HG03558 (cell line): ENCODE results near the gene HES1.
"Not testable (repeated sequence)": the region's sequence is repeated elsewhere in the genome, so short reads cannot be mapped to it uniquely, and the experiment has no call there.

ENCODE experiments used
- ATAC-seq: cut with Tn5 transposase; IDR thresholded peaks from one replicate; pipeline ENCODE4 v1.9.1; 2021; ENCODE audit warnings: moderate number of reproducible peaks; ENCODE audit not compliant: unreplicated experiment; ENCODE audit errors: extremely low read depth

HES1 gene

DNA sequence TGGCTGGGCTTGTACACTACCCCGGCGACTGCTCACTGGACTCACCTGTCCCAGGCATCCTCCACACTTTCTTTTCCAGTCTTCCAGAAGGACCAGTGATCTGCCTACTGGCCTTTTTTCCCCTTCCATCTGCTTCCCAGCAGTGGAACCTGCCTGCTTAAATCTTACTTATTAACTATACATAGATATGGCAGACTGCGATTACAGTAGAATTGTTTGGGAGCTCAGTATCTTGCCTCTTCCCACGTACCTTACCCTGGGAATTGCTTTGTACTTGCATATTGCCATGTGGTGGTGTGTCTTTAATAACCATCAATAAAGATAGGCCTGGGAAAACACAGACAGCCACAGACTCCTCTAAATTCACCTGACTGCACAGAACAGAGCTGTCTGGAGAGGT, 11.8 kb upstream of the HES1 start:
- ATAC-seq = no peak

GRCh38 chr3:194125442-194125841, 10.5 kb upstream of the HES1 start:
- no peak for ATAC-seq

DNA sequence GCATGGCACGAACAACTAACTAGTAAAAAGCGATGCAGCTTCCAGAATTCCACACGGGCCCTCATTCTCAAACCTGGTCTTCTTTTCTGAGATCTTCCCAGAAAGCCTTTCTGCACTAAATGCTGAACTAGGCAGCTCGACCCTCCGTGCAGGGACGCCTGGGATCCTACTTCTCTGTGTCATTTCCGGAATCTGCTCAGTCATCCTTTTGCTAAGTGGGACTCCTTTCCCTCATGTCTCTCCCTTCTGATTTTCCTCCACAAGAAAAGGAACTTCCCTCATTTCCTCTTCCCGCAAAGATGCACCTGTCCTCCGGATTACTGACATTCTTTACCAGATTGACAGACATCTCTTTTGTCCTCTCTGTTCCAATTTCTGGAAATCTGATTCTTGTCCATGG, 9.2 kb upstream of the HES1 start:
- ATAC-seq = no peak

DNA sequence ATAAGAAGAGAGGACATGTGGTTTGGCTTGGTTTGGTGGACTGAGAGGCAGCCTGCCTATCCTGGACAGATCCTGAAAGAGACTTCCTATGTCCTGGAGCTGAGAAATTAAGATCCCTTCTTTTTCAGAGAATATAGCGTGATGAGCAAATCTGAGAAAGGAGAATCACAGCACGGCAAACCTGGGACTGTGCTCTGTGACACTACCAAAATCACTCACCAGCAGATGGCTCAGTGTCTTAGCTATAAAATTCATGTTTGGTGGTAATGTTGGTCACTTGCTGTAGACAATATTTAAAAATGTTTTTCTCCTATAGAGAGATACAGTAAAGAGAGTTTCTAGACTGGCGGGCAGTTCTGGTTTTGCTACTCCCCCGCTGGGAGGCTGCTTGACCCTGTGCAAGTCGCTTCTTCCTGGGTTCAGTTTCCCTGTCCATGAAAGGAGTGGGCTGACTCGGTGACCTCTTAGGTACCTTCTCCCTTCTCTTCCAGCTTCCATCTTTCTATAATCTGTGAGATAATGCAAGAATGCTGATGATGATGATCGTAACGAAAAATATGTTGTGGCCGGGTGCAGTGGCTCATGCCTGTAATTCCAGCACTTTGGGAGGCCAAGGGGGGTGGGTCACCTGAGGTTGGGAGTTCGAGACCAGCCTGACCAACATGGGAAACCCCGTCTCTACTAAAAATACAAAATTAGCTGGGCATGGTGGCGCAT, 7.6 kb upstream of the HES1 start:
- ATAC-seq = no peak

GRCh38 chr3:194128919-194129295, 7.0 kb upstream of the HES1 start:
- not testable (repeated sequence) for ATAC-seq

- no peak for ATAC-seq
Observed at GRCh38 chr3:194129581-194130133, 6.3 kb upstream of the HES1 start.

DNA sequence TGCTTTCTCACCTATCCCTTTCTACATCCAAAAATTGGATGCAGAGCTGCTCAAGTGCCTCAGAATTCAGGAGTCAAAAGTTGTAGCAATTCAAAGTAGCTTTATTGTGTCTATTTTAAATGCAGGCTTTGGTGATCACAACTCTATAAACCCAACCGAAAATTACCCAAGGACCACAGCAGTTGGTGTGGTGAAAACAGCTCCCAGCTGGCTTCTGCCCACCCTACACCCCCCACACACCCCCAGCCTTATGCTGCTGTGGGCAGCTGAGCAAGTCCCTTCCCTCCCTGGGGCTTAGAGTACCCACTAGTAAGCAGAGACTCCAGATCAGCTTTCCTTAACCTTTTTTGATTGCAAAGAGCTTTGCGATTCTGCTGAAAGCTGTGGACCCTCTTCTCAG, 5.8 kb upstream of the HES1 start:
- ATAC-seq = no peak

GRCh38 chr3:194130807-194131589, 5.0 kb upstream of the HES1 start:
- peak; percentile 35 for ATAC-seq

- ATAC-seq = no peak
Observed at GRCh38 chr3:194132465-194133286, 3.3 kb upstream of the HES1 start.

DNA sequence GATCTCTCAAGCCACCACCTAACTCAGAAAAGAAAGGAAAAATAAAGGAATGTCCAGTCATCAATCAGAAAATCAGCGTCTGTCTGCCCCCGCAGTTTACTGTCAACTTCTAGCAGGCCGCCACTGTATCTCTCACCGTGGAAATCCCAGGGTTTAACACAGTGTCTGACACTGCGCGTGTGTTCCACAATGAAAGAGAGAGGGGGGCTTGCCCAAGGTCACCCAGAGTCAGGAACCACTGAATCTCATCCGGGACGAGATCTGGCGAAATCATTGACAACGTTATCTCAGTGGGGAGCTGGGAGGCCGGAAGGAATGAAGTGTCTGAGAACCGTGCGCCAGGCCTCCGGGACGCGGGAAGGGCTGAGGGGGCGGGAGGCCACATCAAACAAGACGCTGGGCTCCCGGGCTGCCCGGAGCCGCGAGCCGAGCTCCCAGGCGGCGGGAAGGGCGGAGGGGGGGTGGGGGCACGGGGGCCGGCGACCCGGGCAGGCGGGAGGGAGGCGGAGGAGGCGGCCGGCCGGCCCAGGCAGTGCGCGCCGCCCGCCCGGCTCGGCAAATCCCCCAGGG, 2.2 kb upstream of the HES1 start:
- ATAC-seq = no peak

GRCh38 chr3:194134231-194134756, 1.7 kb upstream of the HES1 start:
- no peak for ATAC-seq

- peak; percentile 25 for ATAC-seq
Observed at GRCh38 chr3:194134757-194135515, 1.0 kb upstream of the HES1 start.

DNA sequence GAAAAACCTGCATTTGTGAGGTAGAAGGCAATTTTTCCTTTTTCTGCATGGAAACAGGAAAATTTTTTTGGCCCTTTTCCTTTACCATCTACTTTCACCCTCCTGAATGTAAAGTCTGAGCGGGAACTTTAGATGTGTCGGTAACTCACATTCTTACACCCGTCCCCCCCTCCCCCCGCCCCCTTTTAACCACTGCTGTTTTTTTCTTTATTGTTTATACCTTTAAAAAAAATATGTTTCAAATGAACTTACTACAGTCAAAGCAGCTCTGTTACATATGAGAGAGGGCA, 487 bp upstream of the HES1 start:
- ATAC-seq = no peak

DNA sequence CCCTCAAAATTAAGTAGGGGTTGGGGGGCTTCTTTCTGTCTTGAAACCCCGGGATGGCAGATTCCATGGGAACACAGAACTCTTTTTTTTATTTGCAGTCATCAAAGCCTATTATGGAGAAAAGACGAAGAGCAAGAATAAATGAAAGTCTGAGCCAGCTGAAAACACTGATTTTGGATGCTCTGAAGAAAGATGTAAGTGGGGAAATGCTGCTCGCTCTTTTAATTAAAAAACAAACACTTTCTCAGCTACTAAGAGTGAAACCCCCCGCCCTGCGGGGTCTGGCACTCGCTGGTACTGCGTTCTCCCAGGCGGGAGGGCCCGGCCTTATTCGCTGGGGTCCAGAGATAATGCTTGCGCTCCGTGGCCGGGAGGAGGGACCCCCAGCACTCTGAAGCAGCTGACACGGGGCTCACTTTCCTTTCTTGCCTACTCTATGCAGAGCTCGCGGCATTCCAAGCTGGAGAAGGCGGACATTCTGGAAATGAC, 615 bp downstream of the HES1 start:
- ATAC-seq = no peak

GRCh38 chr3:194137008-194137505, 1.1 kb downstream of the HES1 start:
- ATAC-seq = no peak

- no peak for ATAC-seq
Observed at GRCh38 chr3:194137506-194138474, 1.8 kb downstream of the HES1 start.

GRCh38 chr3:194138732-194139070, 2.8 kb downstream of the HES1 start:
- ATAC-seq = no peak

DNA sequence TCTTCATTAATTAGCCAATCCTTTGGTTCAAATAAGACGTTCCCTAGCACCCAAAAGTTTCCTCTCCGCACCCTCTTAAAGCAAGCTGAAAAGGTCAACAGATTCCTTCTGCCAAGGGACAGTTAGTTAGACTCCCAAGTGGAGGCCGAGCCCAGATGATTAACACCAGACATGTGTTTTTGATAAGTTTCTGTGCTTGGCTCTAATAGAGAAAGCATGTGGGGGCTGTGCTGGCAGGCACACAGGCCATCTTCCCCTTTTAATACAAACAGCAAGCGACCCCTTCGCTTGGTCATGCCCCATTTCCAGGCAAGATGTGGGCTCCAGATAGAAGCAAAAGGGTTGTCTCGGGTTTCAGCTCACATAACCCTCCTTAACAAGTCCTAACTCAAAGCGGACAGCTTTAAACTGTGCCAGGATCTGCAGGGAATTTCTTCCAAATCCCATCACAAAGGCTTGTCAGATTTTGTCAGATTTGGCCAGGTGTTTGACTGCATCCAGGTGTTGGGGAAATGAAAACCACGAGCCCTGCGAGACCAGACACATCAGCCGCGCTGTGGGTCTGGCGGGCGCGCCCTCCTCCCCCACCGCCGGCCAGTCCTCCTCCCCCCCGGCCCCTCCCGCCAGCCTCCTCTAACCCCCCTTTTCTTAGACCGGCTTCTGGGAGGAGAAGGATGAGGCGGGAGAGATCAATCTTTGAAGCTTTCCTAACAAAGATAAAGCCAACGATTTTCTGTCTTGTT, 3.3 kb downstream of the HES1 start:
- ATAC-seq = no peak
